GM21786 (cell line): ENCODE measurements around the gene SEC14L5.

ENCODE experiments used
- ATAC-seq: cut with Tn5 transposase; IDR thresholded peaks from one replicate; pipeline ENCODE4 v1.9.1; 2021; ENCODE audit not compliant: unreplicated experiment

Gene SEC14L5

GRCh38 chr16:5062790-5063765, 104.9 kb downstream of the SEC14L5 start:
- no peak for ATAC-seq

- ATAC-seq = no peak
Observed at GRCh38 chr16:5064915-5065314, 106.8 kb downstream of the SEC14L5 start.

- no peak for ATAC-seq
Observed at GRCh38 chr16:5065326-5065725, 107.2 kb downstream of the SEC14L5 start.

GRCh38 chr16:5065813-5066212, 107.7 kb downstream of the SEC14L5 start, which contains the start of gene C16orf89:
Gene C16orf89 (minus strand): TSS chr16:5065956. CDS start chr16:5065908, 48 bp downstream.
- no peak for ATAC-seq

GRCh38 chr16:5066511-5066910, 108.4 kb downstream of the SEC14L5 start:
- no peak for ATAC-seq
